NCI-H774 (cell line): Measurements from ENCODE around the gene NFRKB.
A peak's percentile ranks its signal among the peaks of the same experiment; 100 is the strongest.

ENCODE experiments used
- DNase-seq: peaks from one replicate; lab custom pipeline; 2025; lab: John Stamatoyannopoulos, UW

The NFRKB gene

GRCh38 chr11:129895126-129896041, at the start of gene NFRKB:
NFRKB (minus strand) TSS chr11:129895578; CDS start chr11:129892849, 2,729 bp downstream.
- DNase-seq, result peak; percentile 81

GRCh38 chr11:129944696-129945095, 49.3 kb upstream of the NFRKB start:
- no peak for DNase-seq

- no peak for DNase-seq
Measured at GRCh38 chr11:129943036-129943435, 47.7 kb upstream of the NFRKB start.

- no peak for DNase-seq
Measured at GRCh38 chr11:129939510-129939909, 44.1 kb upstream of the NFRKB start.

GRCh38 chr11:129938764-129939163, 43.4 kb upstream of the NFRKB start:
- DNase-seq, result no peak

- DNase-seq, result no peak
Measured at GRCh38 chr11:129937592-129938238, 42.3 kb upstream of the NFRKB start.

GRCh38 chr11:129935723-129936122, 40.3 kb upstream of the NFRKB start:
- DNase-seq, result no peak

- no peak for DNase-seq
Measured at GRCh38 chr11:129933891-129934290, 38.5 kb upstream of the NFRKB start.

GRCh38 chr11:129933262-129933661, 37.9 kb upstream of the NFRKB start:
- DNase-seq, result no peak

- no peak for DNase-seq
Measured at GRCh38 chr11:129932381-129933067, 37.1 kb upstream of the NFRKB start.

- DNase-seq, result no peak
Measured at GRCh38 chr11:129930743-129931142, 35.4 kb upstream of the NFRKB start.

GRCh38 chr11:129930296-129930695, 34.9 kb upstream of the NFRKB start:
- no peak for DNase-seq

- DNase-seq, result no peak
Measured at GRCh38 chr11:129929721-129930120, 34.3 kb upstream of the NFRKB start.

GRCh38 chr11:129928923-129929692, 33.7 kb upstream of the NFRKB start:
- DNase-seq, result no peak

- no peak for DNase-seq
Measured at GRCh38 chr11:129922674-129923073, 27.3 kb upstream of the NFRKB start.

GRCh38 chr11:129918361-129918760, 23.0 kb upstream of the NFRKB start:
- no peak for DNase-seq

GRCh38 chr11:129917231-129917630, 21.9 kb upstream of the NFRKB start:
- DNase-seq, result no peak

GRCh38 chr11:129911298-129911697, 15.9 kb upstream of the NFRKB start:
- no peak for DNase-seq

- DNase-seq, result no peak
Measured at GRCh38 chr11:129910360-129910759, 15.0 kb upstream of the NFRKB start.

GRCh38 chr11:129905402-129905801, 10.0 kb upstream of the NFRKB start:
- no peak for DNase-seq

- no peak for DNase-seq
Measured at GRCh38 chr11:129896062-129896461, 684 bp upstream of the NFRKB start.
